Neural progenitor cell (in vitro differentiated cells): Measurements from ENCODE around the gene EPHB6.

ENCODE experiments used
- CTCF ChIP-seq: fragments of 200-600 bp; sonication (generic); IDR thresholded peaks from 2 replicates; pipeline ENCODE4 v1.5.1; 2017; ENCODE audit warnings: antibody characterized with exemption, mild to moderate bottlenecking
- EZH2 ChIP-seq: fragments of 200-600 bp; sonication (generic); IDR thresholded peaks from 2 replicates; pipeline ENCODE4 v1.6.1; 2017; ENCODE audit warnings: antibody characterized with exemption, mild to moderate bottlenecking, moderate library complexity

GRCh38 chr7:142883145-142883544 lies 28.3 kb downstream of the EPHB6 start:
- TF ChIP-seq CTCF (no peak), EZH2 (no peak)
